Erythroblast (primary cell): ENCODE data around the gene PLCL1.

ENCODE experiments used
- GATA1 ChIP-seq: IDR thresholded peaks from 2 replicates; pipeline ENCODE4 v1.6.1; 2011; ENCODE audit warnings: low read depth, mild to moderate bottlenecking, control low read depth, low read length, moderate library complexity
- POLR2A ChIP-seq: IDR thresholded peaks from 2 replicates; pipeline ENCODE4 v1.6.1; 2011; ENCODE audit warnings: mild to moderate bottlenecking, low read length

- TF ChIP-seq POLR2A: no peak
- TF ChIP-seq GATA1: no peak
These were observed 115.7 kb downstream of the PLCL1 start for GRCh38 chr2:197920088-197920487.
